Lung (tissue), 12 donors: ENCODE data around the gene TBCK. TPM values are rescaled to one million over a fixed set of nuclear protein-coding genes. Genes with fewer than 3 reads are reported as not detected.

ENCODE experiments used
- ATAC-seq: fragments of 200-7000 bp; cut with Tn5 transposase; one replicate; pipeline ENCODE4 v1.9.1; 2020; ENCODE audit warnings: moderate number of reproducible peaks; ENCODE audit not compliant: insufficient read depth, low FRiP score
- DNase-seq, 3 donors: peaks; one replicate each; pipeline ENCODE4 v3.0.0-alpha.2; 2013 to 2017
- H3K27ac ChIP-seq, 2 donors: one replicate each; pipeline ENCODE4 v1.5.1; 2013; ENCODE audit warnings: mild to moderate bottlenecking in 2 of 2, moderate library complexity in 2 of 2, control low read depth in 1 of 2, inconsistent platforms in 1 of 2, low read depth in 1 of 2, low read length in 1 of 2
- H3K27me3 ChIP-seq, 3 donors: one replicate each; pipeline ENCODE4 v1.5.1; 2013; ENCODE audit warnings: low read length in 2 of 3; ENCODE audit not compliant: control insufficient read depth in 3 of 3, insufficient read depth in 3 of 3
- H3K36me3 ChIP-seq, 4 donors: one replicate each; pipeline ENCODE4 v1.5.1; 2013; ENCODE audit warnings: low read length in 4 of 4, mild to moderate bottlenecking in 1 of 4, moderate library complexity in 1 of 4; ENCODE audit not compliant: control insufficient read depth in 4 of 4, insufficient read depth in 4 of 4
- H3K4me1 ChIP-seq, 5 donors: one replicate each; pipeline ENCODE4 v1.5.1; 2013; ENCODE audit warnings: low read length in 5 of 5, mild to moderate bottlenecking in 2 of 5, moderate library complexity in 1 of 5; ENCODE audit not compliant: control insufficient read depth in 5 of 5, insufficient read depth in 5 of 5
- H3K4me3 ChIP-seq: one replicate; pipeline ENCODE4 v1.5.1; 2013; ENCODE audit warnings: mild to moderate bottlenecking, control low read depth, moderate library complexity
- H3K9ac ChIP-seq, 2 donors: one replicate each; pipeline ENCODE4 v1.5.1; 2013; ENCODE audit warnings: low read length in 2 of 2, control low read depth in 1 of 2; ENCODE audit not compliant: insufficient read depth in 1 of 2
- H3K9me3 ChIP-seq, 4 donors: one replicate each; pipeline ENCODE4 v1.5.1; 2013; ENCODE audit warnings: low read length in 3 of 4, mild to moderate bottlenecking in 1 of 4, moderate library complexity in 1 of 4; ENCODE audit not compliant: control insufficient read depth in 4 of 4, insufficient read depth in 3 of 4
- WGBS, 2 donors: extraction: QIAGEN DNeasy Blood & Tissue Kit; methylation state at CpG; one replicate each; pipeline ENCODE4 v1.1.7; 2013; 5-methylcytosine and 5-hydroxymethylcytosine counted together
- polyA plus RNA-seq, 2 donors: library from polyadenylated mRNA; stranded (reverse); fragments of 200-250 nt; gene quantifications; one replicate each; pipeline ENCODE4 v1.2.1, GENCODE V29; 2013
- total RNA-seq, 2 donors: library from RNA; depleted of rRNA in 1 of 2; stranded (reverse); fragments of >200 nt in 1 of 2; gene quantifications; one replicate each; pipeline ENCODE4 v1.2.1, GENCODE V29; 2014 to 2021
- TF ChIP-seq, protein P1 (sequence below): IDR thresholded peaks from 2 replicates; pipeline ENCODE4 v1.5.1; 2012; ENCODE audit warnings: mild to moderate bottlenecking; ENCODE audit errors: control extremely low read depth, extremely low read depth
- donor health status: control.
- donor health status: control.
- donor health status: Bipolar disorder and iron deficiency.
- donor health status: healthy.
- donor health status: DM: yes; HTN: yes; CAD: no.

The TBCK gene
- total and polyA plus RNA-seq, 4 donors, result 6.7 to 71.2 (median 18.6) TPM

DNA sequence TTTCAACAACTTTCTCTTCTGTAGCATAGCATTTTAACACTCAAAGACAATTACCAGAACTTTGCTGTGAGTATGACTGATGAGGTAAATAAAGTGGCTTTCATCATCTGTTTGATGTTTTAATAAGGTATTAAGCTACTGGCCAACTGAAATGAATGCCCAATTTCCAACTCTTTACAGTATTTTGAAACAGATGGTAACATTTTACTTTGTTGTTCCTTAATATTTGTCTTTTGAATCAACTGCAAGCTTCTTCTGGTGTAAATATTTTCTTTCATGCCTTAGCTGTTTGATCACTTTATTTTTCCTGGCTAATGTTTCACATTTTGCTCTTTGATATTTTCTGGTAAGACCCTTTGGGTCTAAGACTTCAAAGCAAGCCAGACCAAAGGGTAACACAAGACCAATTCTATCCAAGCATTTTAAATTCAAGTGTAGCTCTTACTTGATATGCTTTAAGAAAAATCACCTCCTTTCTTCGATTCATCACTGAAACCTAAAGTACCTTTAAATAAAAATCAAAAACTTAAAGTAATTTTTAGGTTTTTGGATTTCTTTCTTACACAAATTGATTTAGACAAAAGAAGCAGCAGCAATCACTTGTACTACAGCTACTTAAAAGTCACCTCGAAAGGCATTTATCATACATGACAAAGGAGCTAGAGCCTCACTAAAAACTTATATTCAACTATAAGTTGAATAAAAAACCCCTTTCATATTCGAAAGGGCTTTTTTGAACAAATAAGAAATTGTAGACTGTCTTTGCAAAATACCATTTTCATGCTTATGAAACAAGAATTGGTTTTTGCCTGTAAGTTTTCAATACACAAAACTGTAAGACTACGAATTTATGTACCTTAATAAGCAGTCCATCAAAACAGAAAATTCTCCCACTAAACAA lies 57.6 kb downstream of the TBCK start:
- DNase-seq, result no peak
- Histone ChIP-seq H3K4me3 (no peak overlapping the region), H3K36me3 (peaks cover 0 to 9% (median 4%) of the 10 kb centered on the region in 4 donors), H3K27me3 (no peaks in the 10 kb centered on the region), H3K27ac (no peak overlapping the region), H3K4me1 (no peaks in the 10 kb centered on the region), H3K9ac (no peak overlapping the region), H3K9me3 (no peaks in the 10 kb centered on the region)
- ATAC-seq, result no peak
- TF ChIP-seq, protein P1, sequence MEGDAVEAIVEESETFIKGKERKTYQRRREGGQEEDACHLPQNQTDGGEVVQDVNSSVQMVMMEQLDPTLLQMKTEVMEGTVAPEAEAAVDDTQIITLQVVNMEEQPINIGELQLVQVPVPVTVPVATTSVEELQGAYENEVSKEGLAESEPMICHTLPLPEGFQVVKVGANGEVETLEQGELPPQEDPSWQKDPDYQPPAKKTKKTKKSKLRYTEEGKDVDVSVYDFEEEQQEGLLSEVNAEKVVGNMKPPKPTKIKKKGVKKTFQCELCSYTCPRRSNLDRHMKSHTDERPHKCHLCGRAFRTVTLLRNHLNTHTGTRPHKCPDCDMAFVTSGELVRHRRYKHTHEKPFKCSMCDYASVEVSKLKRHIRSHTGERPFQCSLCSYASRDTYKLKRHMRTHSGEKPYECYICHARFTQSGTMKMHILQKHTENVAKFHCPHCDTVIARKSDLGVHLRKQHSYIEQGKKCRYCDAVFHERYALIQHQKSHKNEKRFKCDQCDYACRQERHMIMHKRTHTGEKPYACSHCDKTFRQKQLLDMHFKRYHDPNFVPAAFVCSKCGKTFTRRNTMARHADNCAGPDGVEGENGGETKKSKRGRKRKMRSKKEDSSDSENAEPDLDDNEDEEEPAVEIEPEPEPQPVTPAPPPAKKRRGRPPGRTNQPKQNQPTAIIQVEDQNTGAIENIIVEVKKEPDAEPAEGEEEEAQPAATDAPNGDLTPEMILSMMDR, result no peak
- WGBS, 2 donors, result 88 to 91% methylated on average over 4 of the region's 4 CpGs

- WGBS, 2 donors, result 98% methylated on average over 10 of the region's 10 CpGs
- DNase-seq, result no peak
Measured at GRCh38 chr4:106256190-106256589, 59.8 kb downstream of the TBCK start.

DNA sequence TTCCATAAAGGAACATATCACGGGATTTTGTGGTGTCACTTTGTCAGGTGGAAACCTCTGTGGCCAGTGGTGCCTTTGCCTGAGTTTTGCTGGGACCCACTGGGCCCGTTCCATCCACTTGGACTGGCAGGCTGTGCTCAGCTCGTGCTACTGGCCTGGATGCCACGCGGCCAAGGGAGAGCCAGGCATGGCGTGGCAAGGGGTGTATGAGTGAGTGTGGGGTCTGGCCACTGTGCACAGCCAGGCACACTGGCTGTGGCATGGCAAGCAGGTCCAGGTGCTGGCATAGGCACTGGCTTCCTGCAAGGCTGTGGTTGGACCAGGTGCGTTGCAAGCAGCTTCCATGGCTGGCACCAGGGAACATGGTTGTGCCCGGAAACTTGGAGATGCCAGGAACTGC lies 60.8 kb downstream of the TBCK start:
- DNase-seq, result no peak
- H3K4me1 ChIP-seq, result no peaks in the 10 kb centered on the region
- ATAC-seq, result no peak
- TF ChIP-seq, protein P1, result no peak
- no peaks in the 10 kb centered on the region for H3K9me3 ChIP-seq
- H3K27ac ChIP-seq, result no peak overlapping the region
- peaks cover 0 to 9% (median 6%) of the 10 kb centered on the region in 4 donors for H3K36me3 ChIP-seq
- no peak overlapping the region for H3K4me3 ChIP-seq
- no peak overlapping the region for H3K9ac ChIP-seq
- H3K27me3 ChIP-seq, result no peaks in the 10 kb centered on the region
- 98 to 99% methylated on average over 8 of the region's 8 CpGs for WGBS, 2 donors

More at GRCh38 chr4:106256190-106256589, 59.8 kb downstream of the TBCK start:
- H3K9ac ChIP-seq, result no peak overlapping the region
- H3K4me1 ChIP-seq, result no peaks in the 10 kb centered on the region
- ATAC-seq, result no peak
- TF ChIP-seq, protein P1, result no peak
- no peaks in the 10 kb centered on the region for H3K27me3 ChIP-seq
- peaks cover 0 to 9% (median 4%) of the 10 kb centered on the region in 4 donors for H3K36me3 ChIP-seq
- H3K4me3 ChIP-seq, result no peak overlapping the region
- no peak overlapping the region for H3K27ac ChIP-seq
- no peaks in the 10 kb centered on the region for H3K9me3 ChIP-seq
